ENCODE data around the gene PBOV1. TPM values are rescaled to one million over a fixed set of nuclear protein-coding genes. Genes with fewer than 3 reads are reported as not detected.

PBOV1 gene
- total RNA-seq, 2 experiments from 2014 or later = not detected

- H3K9me3 ChIP-seq (ENCODE audit: low read length) = no peaks in the 10 kb centered on the region
- no peaks in the 10 kb centered on the region for H3K36me3 ChIP-seq (ENCODE audit: insufficient read depth, low read length)
- ChIA-PET CTCF (ENCODE audit: unreplicated experiment) (no interaction called here), POLR2A (interaction anchor here (0.9 kb wide), 1 partner anchor 10 kb away, joined by 3 read pairs; no protein-coding TSS in a partner anchor)
- H3K4me1 ChIP-seq (ENCODE audit: insufficient read depth, low read length, poor library complexity, severe bottlenecking) = no peaks in the 10 kb centered on the region
- H4K20me1 ChIP-seq (ENCODE audit: insufficient read depth, low read length) = no peaks in the 10 kb centered on the region
- H3K79me2 ChIP-seq (ENCODE audit: insufficient read depth, low read depth, low read length) = no peaks in the 10 kb centered on the region
- TF ChIP-seq, protein P1, sequence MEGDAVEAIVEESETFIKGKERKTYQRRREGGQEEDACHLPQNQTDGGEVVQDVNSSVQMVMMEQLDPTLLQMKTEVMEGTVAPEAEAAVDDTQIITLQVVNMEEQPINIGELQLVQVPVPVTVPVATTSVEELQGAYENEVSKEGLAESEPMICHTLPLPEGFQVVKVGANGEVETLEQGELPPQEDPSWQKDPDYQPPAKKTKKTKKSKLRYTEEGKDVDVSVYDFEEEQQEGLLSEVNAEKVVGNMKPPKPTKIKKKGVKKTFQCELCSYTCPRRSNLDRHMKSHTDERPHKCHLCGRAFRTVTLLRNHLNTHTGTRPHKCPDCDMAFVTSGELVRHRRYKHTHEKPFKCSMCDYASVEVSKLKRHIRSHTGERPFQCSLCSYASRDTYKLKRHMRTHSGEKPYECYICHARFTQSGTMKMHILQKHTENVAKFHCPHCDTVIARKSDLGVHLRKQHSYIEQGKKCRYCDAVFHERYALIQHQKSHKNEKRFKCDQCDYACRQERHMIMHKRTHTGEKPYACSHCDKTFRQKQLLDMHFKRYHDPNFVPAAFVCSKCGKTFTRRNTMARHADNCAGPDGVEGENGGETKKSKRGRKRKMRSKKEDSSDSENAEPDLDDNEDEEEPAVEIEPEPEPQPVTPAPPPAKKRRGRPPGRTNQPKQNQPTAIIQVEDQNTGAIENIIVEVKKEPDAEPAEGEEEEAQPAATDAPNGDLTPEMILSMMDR (conservative IDR thresholded peaks at IDR 0.05; ENCODE audit: low read length) = no peak
- TF ChIP-seq EZH2phosphoT487 (IDR thresholded peaks at IDR 0.05; ENCODE audit: borderline replicate concordance, low read depth, low read length) = no peak
- intact Hi-C loops (cut with micrococcal nuclease; ENCODE audit: unreplicated experiment) = no loop called here
- H3K27ac ChIP-seq (ENCODE audit: low read depth, low read length, poor library complexity, severe bottlenecking) = no peak overlapping the region
- no peak overlapping the region for H2AFZ ChIP-seq (ENCODE audit: low read length)
- no TSS peak for BruUV-seq (replicated peaks)
- no peak overlapping the region for H3K4me2 ChIP-seq (ENCODE audit: low read length)
- DNase-seq (ENCODE audit: low spot score) = no peak
- no peak overlapping the region for H3K4me3 ChIP-seq (ENCODE audit: low read depth, low read length, poor library complexity, severe bottlenecking)
- no peaks in the 10 kb centered on the region for H3K9me2 ChIP-seq (ENCODE audit: insufficient read depth, low read length)
These were observed 30.6 kb upstream of the PBOV1 start for GRCh38 chr6:138248878-138249277.

DNA sequence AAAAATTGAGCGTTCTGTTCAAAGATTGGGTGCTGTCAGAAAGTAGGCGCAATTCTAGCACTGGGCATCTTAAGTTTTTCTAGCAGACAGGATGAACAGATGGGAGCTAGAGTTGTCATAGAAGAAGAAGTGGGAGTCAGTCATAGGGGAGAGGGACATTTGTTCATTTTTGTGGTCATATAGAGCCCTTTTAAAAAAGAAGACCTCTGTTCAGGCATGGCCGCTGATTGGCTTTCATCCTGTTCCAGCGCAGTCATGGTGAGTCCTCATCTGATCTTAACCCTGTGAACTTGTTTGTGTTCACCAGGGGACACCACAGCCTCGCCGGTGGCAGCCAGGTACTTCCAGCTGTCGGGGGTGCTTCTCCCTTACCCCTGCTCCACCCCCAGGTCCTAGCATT, 29.7 kb upstream of the PBOV1 start:
- Histone ChIP-seq H3K9me2 (ENCODE audit: insufficient read depth, low read length) (no peaks in the 10 kb centered on the region), H3K9me3 (ENCODE audit: low read length) (no peaks in the 10 kb centered on the region), H3K4me1 (ENCODE audit: insufficient read depth, low read length, poor library complexity, severe bottlenecking) (no peaks in the 10 kb centered on the region), H3K4me2 (ENCODE audit: low read length) (no peak overlapping the region), H3K4me3 (ENCODE audit: low read depth, low read length, poor library complexity, severe bottlenecking) (no peak overlapping the region), H3K36me3 (ENCODE audit: insufficient read depth, low read length) (no peaks in the 10 kb centered on the region), H4K20me1 (ENCODE audit: insufficient read depth, low read length) (no peaks in the 10 kb centered on the region), H2AFZ (ENCODE audit: low read length) (no peak overlapping the region), H3K27ac (ENCODE audit: low read depth, low read length, poor library complexity, severe bottlenecking) (no peak overlapping the region), H3K79me2 (ENCODE audit: insufficient read depth, low read depth, low read length) (no peaks in the 10 kb centered on the region)
- no TSS peak for BruUV-seq (replicated peaks)
- POLR2A ChIA-PET = interaction anchor here (0.9 kb wide), 1 partner anchor 11 kb away, joined by 3 read pairs; no protein-coding TSS in a partner anchor
- intact Hi-C loops (cut with micrococcal nuclease; ENCODE audit: unreplicated experiment) = no loop called here
- CTCF ChIA-PET (ENCODE audit: unreplicated experiment) = no interaction called here
- no peak for DNase-seq (ENCODE audit: low spot score)
- TF ChIP-seq, protein P1 (conservative IDR thresholded peaks at IDR 0.05; ENCODE audit: low read length) = no peak
- TF ChIP-seq EZH2phosphoT487 (IDR thresholded peaks at IDR 0.05; ENCODE audit: borderline replicate concordance, low read depth, low read length) = no peak

- Histone ChIP-seq H3K4me1 (ENCODE audit: insufficient read depth, low read length, poor library complexity, severe bottlenecking) (no peaks in the 10 kb centered on the region), H2AFZ (ENCODE audit: low read length) (no peak overlapping the region), H3K27ac (ENCODE audit: low read depth, low read length, poor library complexity, severe bottlenecking) (no peak overlapping the region), H3K4me2 (ENCODE audit: low read length) (no peak overlapping the region), H3K9me2 (ENCODE audit: insufficient read depth, low read length) (no peaks in the 10 kb centered on the region), H3K9me3 (ENCODE audit: low read length) (no peaks in the 10 kb centered on the region), H3K36me3 (ENCODE audit: insufficient read depth, low read length) (no peaks in the 10 kb centered on the region), H3K79me2 (ENCODE audit: insufficient read depth, low read depth, low read length) (no peaks in the 10 kb centered on the region), H4K20me1 (ENCODE audit: insufficient read depth, low read length) (no peaks in the 10 kb centered on the region), H3K4me3 (ENCODE audit: low read depth, low read length, poor library complexity, severe bottlenecking) (no peak overlapping the region)
- BruUV-seq (replicated peaks) = no TSS peak
- TF ChIP-seq, protein P1 (conservative IDR thresholded peaks at IDR 0.05; ENCODE audit: low read length) = no peak
- TF ChIP-seq EZH2phosphoT487 (IDR thresholded peaks at IDR 0.05; ENCODE audit: borderline replicate concordance, low read depth, low read length) = no peak
- ChIA-PET CTCF (ENCODE audit: unreplicated experiment) (no interaction called here), POLR2A (interaction anchor here (0.7 to 1.1 kb wide), 3 partner anchors 11 to 117 kb away, joined by 3 to 5 read pairs (median 3); no protein-coding TSS in a partner anchor)
- intact Hi-C loops (cut with micrococcal nuclease; ENCODE audit: unreplicated experiment) = no loop called here
- DNase-seq (ENCODE audit: low spot score) = no peak
These were observed 28.6 kb upstream of the PBOV1 start for GRCh38 chr6:138246650-138247440.

Measured in OCI-LY7 (cell line).